Naive thymus-derived CD4-positive, alpha-beta T cell (primary cell): ENCODE measurements around the gene FHOD1. TPM values are rescaled to one million over a fixed set of nuclear protein-coding genes. Genes with fewer than 3 reads are reported as not detected.

Source experiments
- ATAC-seq: fragments of 150-1000 bp; cut with Tn5 transposase; 2 replicates; pipeline ENCODE4 v1.10.0; 2021; ENCODE audit warnings: mild to moderate bottlenecking, moderate library complexity
- CTCF ChIA-PET: fragments of 350-600 bp; sonication (Branson Sonifier 250); formaldehyde crosslinking; loops from one replicate; lab custom pipeline; 2021; ENCODE audit warnings: antibody characterized with exemption; lab: Charles Lee
- POLR2A ChIA-PET: fragments of 350-600 bp; sonication (Branson Sonifier 250); formaldehyde crosslinking; loops from one replicate; lab custom pipeline; 2021; ENCODE audit warnings: antibody characterized with exemption, inconsistent platforms; lab: Charles Lee
- DNase-seq, 9 donors: peaks; one replicate each; pipeline versions ENCODE4 v3.0.0 to v3.0.0-alpha.2; 2020 to 2022; ENCODE audit warnings: mixed read lengths in 1 of 9
- H3K27ac ChIP-seq: one replicate; pipeline ENCODE4 v1.7.0; 2013; ENCODE audit warnings: mild to moderate bottlenecking, low read depth, low read length, moderate library complexity
- H3K27me3 ChIP-seq, 2 donors: one replicate each; pipeline ENCODE4 v1.7.0; 2013; ENCODE audit warnings: low read length in 2 of 2, mild to moderate bottlenecking in 2 of 2, moderate library complexity in 2 of 2; ENCODE audit not compliant: control insufficient read depth in 2 of 2, insufficient read depth in 2 of 2
- H3K36me3 ChIP-seq, 3 experiments: 1 replicate in 2 of 3; 2 replicates in 1 of 3; pipeline ENCODE4 v1.7.0; 2013; ENCODE audit warnings: low read length in 3 of 3, mild to moderate bottlenecking in 3 of 3, moderate library complexity in 1 of 3; ENCODE audit not compliant: insufficient read depth in 3 of 3, control insufficient read depth in 2 of 3
- H3K4me1 ChIP-seq, 2 donors: one replicate each; pipeline ENCODE4 v1.7.0; 2013; ENCODE audit warnings: low read length in 2 of 2, mild to moderate bottlenecking in 2 of 2, moderate library complexity in 1 of 2; ENCODE audit not compliant: control insufficient read depth in 2 of 2, insufficient read depth in 2 of 2
- H3K4me3 ChIP-seq: 2 replicates; pipeline ENCODE4 v1.7.0; 2013; ENCODE audit warnings: mild to moderate bottlenecking, low read length
- H3K9me3 ChIP-seq, 3 experiments: 1 replicate in 2 of 3; 2 replicates in 1 of 3; pipeline ENCODE4 v1.7.0; 2013; ENCODE audit warnings: low read length in 3 of 3; ENCODE audit not compliant: control insufficient read depth in 2 of 3
- H3K27ac Mint-ChIP-seq, 9 donors: one replicate each; pipeline ENCODE4 v1.8.0; 2020 to 2022; ENCODE audit warnings: mixed read lengths in 9 of 9, mild to moderate bottlenecking in 8 of 9, moderate library complexity in 5 of 9, inconsistent platforms in 2 of 9
- H3K27me3 Mint-ChIP-seq, 5 donors: one replicate each; pipeline ENCODE4 v1.8.0; 2021 to 2022; ENCODE audit warnings: mixed read lengths in 5 of 5, mild to moderate bottlenecking in 1 of 5
- H3K36me3 Mint-ChIP-seq, 5 donors: one replicate each; pipeline ENCODE4 v1.8.0; 2020 to 2022; ENCODE audit warnings: mixed read lengths in 5 of 5, mild to moderate bottlenecking in 3 of 5, inconsistent platforms in 1 of 5
- H3K4me1 Mint-ChIP-seq, 7 donors: one replicate each; pipeline ENCODE4 v1.8.0; 2020 to 2022; ENCODE audit warnings: mixed read lengths in 7 of 7, mild to moderate bottlenecking in 3 of 7, inconsistent platforms in 1 of 7
- H3K4me3 Mint-ChIP-seq, 10 donors: one replicate each; pipeline ENCODE4 v1.8.0; 2020 to 2022; ENCODE audit warnings: mild to moderate bottlenecking in 10 of 10, mixed read lengths in 10 of 10, moderate library complexity in 6 of 10, inconsistent platforms in 2 of 10
- H3K9me3 Mint-ChIP-seq, 11 donors: one replicate each; pipeline ENCODE4 v1.8.0; 2020 to 2022; ENCODE audit warnings: mixed read lengths in 11 of 11, mild to moderate bottlenecking in 4 of 11, inconsistent platforms in 1 of 11, moderate library complexity in 1 of 11
- intact Hi-C, 2 donors: fragments of 100-400 bp; cut with micrococcal nuclease; formaldehyde crosslinking; loops; one replicate each; pipeline ENCODE4 v1.15.1; 2023
- polyA plus RNA-seq, 2 donors: library from polyadenylated mRNA; unstranded; fragments of 300-500 nt; fragmentation: Illumina TruSeq; gene quantifications; one replicate each; pipeline ENCODE4 v1.2.3, GENCODE V29; 2021
- total RNA-seq, 6 experiments: library from RNA in 5 of 6; stranded (reverse) in 5 of 6; gene quantifications; 1 replicate in 5 of 6; 2 replicates in 1 of 6; pipeline ENCODE4 v1.2.3 and lab custom pipeline; 2021 to 2026

Gene FHOD1
- total and polyA plus RNA-seq, 7 experiments from 2014 or later: 3.6 to 81.7 (median 32.6) TPM

DNA sequence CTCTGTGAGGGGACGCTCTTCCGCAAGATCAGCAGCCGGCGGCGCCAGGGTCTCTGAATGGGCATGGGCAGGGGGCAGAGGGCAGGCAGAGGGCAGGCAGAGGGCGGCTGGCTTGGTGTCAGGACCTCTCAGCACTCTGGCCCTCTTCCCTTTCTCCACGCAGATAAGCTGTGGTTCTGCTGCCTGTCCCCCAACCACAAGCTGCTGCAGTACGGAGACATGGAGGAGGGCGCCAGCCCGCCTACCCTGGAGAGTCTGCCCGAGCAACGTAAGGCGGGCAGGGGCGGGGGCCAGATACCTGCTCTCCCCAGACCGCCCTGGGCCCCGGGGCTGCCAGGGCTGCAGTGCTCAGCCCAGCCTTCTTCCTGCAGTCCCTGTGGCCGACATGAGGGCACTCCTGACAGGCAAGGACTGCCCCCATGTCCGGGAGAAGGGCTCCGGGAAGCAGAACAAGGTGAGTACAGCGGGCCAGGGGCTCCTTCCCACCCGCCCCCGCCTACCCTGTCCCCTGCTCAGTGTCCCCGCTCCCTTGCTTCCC lies 44.3 kb downstream of the FHOD1 start:
- Histone ChIP-seq H3K9me3 (no peaks in the 10 kb centered on the region), H3K27ac (no peak overlapping the region), H3K27me3 (no peaks in the 10 kb centered on the region), H3K36me3 (peaks cover 0 to 54% (median 3%) of the 10 kb centered on the region in 3 experiments), H3K4me1 (no peaks in the 10 kb centered on the region), H3K4me3 (no peak overlapping the region)
- intact Hi-C loops: no loop called here
- Mint-ChIP-seq H3K4me1 (peaks cover 0 to 5% (median 0%) of the 10 kb centered on the region in 7 donors), H3K9me3 (no peaks in the 10 kb centered on the region), H3K4me3 (no peak overlapping the region), H3K36me3 (peaks cover 0 to 3% (median 0%) of the 10 kb centered on the region in 5 donors), H3K27me3 (no peaks in the 10 kb centered on the region), H3K27ac (no peak overlapping the region)
- ChIA-PET CTCF (no interaction called here), POLR2A (interaction anchor here (1.1 kb wide), 1 partner anchor 10 kb away, joined by 3 read pairs; no protein-coding TSS in a partner anchor)
- DNase-seq: no peak
- no peak for ATAC-seq

- POLR2A ChIA-PET: interaction anchor here (1.1 kb wide), 1 partner anchor 9 kb away, joined by 3 read pairs; no protein-coding TSS in a partner anchor
- CTCF ChIA-PET: no interaction called here
Observed at GRCh38 chr16:67202426-67202825, 44.9 kb downstream of the FHOD1 start.

DNA sequence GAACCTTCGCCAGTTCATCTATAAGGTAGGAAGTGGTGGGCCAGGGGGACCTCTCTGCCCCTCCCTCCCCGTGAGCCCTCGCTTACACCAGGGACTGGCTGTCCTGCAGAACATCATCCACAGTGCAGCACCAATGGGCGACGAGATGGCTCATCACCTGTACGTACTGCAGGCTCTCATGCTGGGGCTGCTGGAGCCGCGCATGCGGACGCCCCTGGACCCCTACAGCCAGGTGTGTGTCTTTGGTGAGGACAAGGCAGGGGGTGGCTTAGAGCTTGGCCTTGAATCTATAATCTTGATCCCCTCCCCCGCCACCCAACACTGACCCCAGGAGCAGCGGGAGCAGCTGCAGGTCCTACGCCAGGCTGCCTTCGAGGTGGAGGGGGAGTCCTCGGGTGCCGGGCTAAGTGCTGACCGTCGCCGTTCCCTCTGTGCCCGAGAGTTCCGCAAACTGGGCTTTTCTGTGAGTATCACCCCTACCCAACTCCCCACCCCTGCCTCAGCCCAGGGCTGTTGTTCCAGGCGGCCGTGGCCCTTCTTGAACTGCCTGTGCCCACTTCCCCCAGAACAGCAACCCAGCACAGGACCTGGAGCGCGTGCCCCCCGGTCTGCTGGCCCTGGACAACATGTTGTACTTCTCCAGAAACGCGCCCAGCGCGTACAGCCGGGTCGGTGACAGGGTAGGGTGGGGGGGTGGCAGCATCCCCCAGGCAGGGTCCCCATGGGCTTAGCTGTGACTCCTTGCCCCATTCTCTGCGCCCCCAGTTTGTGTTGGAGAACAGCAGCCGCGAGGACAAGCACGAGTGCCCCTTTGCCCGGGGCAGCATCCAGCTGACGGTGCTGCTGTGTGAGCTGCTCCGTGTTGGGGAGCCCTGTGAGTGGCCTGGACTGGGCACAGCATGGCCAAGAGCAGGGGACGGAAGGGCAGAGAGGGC lies 45.6 kb downstream of the FHOD1 start:
- CTCF ChIA-PET: no interaction called here

More at GRCh38 chr16:67202426-67202825, 44.9 kb downstream of the FHOD1 start:
- intact Hi-C loops: no loop called here
- peaks cover 0 to 8% (median 0%) of the 10 kb centered on the region in 7 donors for H3K4me1 Mint-ChIP-seq
- peaks cover 0 to 3% (median 0%) of the 10 kb centered on the region in 5 donors for H3K36me3 Mint-ChIP-seq
- H3K4me1 ChIP-seq: no peaks in the 10 kb centered on the region
- DNase-seq: no peak
- H3K4me3 ChIP-seq: no peak overlapping the region
- H3K4me3 Mint-ChIP-seq: no peak overlapping the region
- H3K27ac Mint-ChIP-seq: no peak overlapping the region
- H3K36me3 ChIP-seq: peaks cover 0 to 60% (median 5%) of the 10 kb centered on the region in 3 experiments
- no peak overlapping the region for H3K27ac ChIP-seq
- no peaks in the 10 kb centered on the region for H3K27me3 ChIP-seq
- H3K9me3 ChIP-seq: no peaks in the 10 kb centered on the region
- H3K9me3 Mint-ChIP-seq: no peaks in the 10 kb centered on the region
- no peak for ATAC-seq
- no peaks in the 10 kb centered on the region for H3K27me3 Mint-ChIP-seq

DNA sequence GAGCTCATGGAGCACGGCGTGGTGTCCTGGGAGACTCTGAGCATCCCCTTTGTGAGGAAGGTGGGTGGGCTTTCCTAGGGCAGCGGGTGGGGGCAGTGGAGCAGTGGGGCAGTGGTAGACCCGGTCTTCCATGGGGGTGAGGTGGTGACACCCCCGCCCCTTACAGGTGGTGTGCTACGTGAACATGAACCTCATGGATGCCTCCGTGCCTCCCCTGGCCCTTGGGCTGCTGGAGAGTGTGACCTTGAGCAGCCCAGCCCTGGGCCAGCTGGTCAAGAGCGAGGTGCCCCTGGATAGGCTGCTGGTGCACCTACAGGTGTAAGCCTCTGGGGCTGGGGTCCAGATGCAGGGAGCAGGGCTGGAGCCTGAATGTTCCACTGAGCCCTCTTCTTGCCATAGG lies 46.8 kb downstream of the FHOD1 start:
- Histone ChIP-seq H3K4me3 (no peak overlapping the region), H3K27ac (no peak overlapping the region), H3K9me3 (no peaks in the 10 kb centered on the region), H3K36me3 (peaks cover 0 to 80% (median 16%) of the 10 kb centered on the region in 3 experiments), H3K27me3 (no peaks in the 10 kb centered on the region), H3K4me1 (no peaks in the 10 kb centered on the region)
- no peak overlapping the region for H3K27ac Mint-ChIP-seq
- no peak for DNase-seq
- H3K9me3 Mint-ChIP-seq: no peaks in the 10 kb centered on the region
- H3K4me1 Mint-ChIP-seq: peaks cover 14 to 24% (median 15%) of the 10 kb centered on the region in 7 donors
- CTCF ChIA-PET: no interaction called here
- POLR2A ChIA-PET: no interaction called here
- no peak overlapping the region for H3K4me3 Mint-ChIP-seq
- intact Hi-C loops: no loop called here
- H3K36me3 Mint-ChIP-seq: peaks cover 5 to 17% (median 10%) of the 10 kb centered on the region in 5 donors
- ATAC-seq: no peak
- no peaks in the 10 kb centered on the region for H3K27me3 Mint-ChIP-seq

More for the DNA sequence above, 45.6 kb downstream of the FHOD1 start:
- Histone ChIP-seq H3K4me3 (no peak overlapping the region), H3K9me3 (no peaks in the 10 kb centered on the region), H3K36me3 (peaks cover 0 to 68% (median 13%) of the 10 kb centered on the region in 3 experiments), H3K27ac (no peak overlapping the region), H3K27me3 (no peaks in the 10 kb centered on the region), H3K4me1 (no peaks in the 10 kb centered on the region)
- peaks cover 0 to 7% (median 3%) of the 10 kb centered on the region in 5 donors for H3K36me3 Mint-ChIP-seq
- intact Hi-C loops: no loop called here
- H3K4me1 Mint-ChIP-seq: peaks cover 2 to 12% (median 4%) of the 10 kb centered on the region in 7 donors
- no peak overlapping the region for H3K27ac Mint-ChIP-seq
- POLR2A ChIA-PET: interaction anchor here (1.1 kb wide), 1 partner anchor 8 kb away, joined by 3 read pairs; no protein-coding TSS in a partner anchor
- H3K27me3 Mint-ChIP-seq: no peaks in the 10 kb centered on the region
- ATAC-seq (no peak), DNase-seq (no peak)
- H3K9me3 Mint-ChIP-seq: no peaks in the 10 kb centered on the region
- H3K4me3 Mint-ChIP-seq: no peak overlapping the region

DNA sequence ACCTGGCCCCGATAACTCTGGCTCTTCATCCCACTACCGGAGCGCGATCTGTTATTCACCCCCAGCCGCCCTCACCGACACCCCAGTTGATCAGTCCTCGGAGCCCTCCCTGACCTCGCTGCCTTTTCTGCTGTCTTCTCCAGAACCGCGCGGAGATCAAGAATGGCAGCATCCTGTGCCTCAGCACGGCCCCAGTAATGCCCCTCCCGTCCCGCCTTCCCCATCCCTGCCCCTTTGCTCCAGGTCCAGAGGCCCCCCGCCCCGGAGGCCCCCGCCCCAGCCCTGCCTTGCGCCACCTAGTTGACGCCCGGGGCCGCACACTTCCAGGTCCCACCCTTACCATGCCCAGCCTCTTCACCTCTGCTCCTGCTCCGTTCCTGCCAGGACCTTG lies 47.5 kb downstream of the FHOD1 start:
- H3K4me3 ChIP-seq: no peak overlapping the region
- ATAC-seq: no peak
- H3K9me3 ChIP-seq: no peaks in the 10 kb centered on the region
- Mint-ChIP-seq H3K27ac (peak overlapping the region in 2 of 9 donors; percentile 62 to 69), H3K4me3 (peak overlapping the region in 1 of 10 donors; percentile 32), H3K27me3 (no peaks in the 10 kb centered on the region), H3K4me1 (peaks cover 15 to 26% (median 17%) of the 10 kb centered on the region in 7 donors), H3K9me3 (no peaks in the 10 kb centered on the region), H3K36me3 (peaks cover 5 to 19% (median 10%) of the 10 kb centered on the region in 5 donors)
- ChIA-PET CTCF (no interaction called here), POLR2A (no interaction called here)
- intact Hi-C loops: no loop called here
- DNase-seq: no peak
- no peaks in the 10 kb centered on the region for H3K27me3 ChIP-seq
- peaks cover 1 to 87% (median 17%) of the 10 kb centered on the region in 3 experiments for H3K36me3 ChIP-seq
- H3K4me1 ChIP-seq: no peaks in the 10 kb centered on the region
- H3K27ac ChIP-seq: no peak overlapping the region

DNA sequence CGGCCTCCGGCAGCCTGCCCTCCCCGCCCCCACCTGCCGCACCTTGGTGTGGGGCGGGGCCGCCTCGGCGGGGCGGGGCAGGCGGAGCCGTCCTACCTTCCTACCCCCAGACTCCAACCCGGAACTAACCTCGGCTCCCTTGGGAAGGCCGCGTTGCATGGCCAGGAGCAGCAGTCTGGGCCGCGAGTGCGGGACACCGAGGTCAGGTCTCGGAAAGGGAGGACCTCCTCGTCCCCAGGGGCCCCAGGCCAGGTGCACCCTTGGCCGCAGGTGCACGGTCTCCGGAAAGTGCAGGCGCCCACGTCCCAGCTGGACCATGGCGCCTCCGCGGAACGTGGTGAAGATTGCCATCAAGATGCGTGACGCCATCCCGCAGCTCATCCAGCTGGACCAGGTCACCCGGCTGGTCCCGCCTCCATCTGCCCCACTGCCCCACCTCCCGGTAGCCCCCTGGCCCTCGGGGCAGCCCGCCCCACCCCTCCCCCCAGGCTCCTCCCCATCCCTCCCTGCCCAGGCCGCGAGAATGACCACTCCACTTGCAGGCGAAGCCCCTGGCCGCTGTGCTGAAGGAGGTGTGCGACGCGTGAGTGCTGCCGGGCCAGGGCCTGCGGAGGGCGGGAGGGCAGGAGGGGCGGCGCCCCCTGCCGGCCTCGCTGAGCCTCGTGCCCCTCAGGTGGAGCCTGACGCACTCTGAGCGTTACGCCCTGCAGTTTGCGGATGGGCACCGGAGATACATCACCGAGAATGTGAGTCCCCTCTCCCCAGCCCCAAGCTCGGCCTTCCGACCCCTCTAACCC lies 48.1 kb downstream of the FHOD1 start, which contains the start of gene ELMO3:
Gene ELMO3 (plus strand): TSS at position 121 of the 797 bp plus-strand sequence. CDS start 196 bp downstream, at position 317.
- Mint-ChIP-seq H3K27ac (peak within 1 kb of the TSS in 3 of 9 donors; percentile 12 to 37 (median 12)), H3K27me3 (no peaks in the 10 kb centered on the region), H3K36me3 (peaks cover 5 to 19% (median 10%) of the 10 kb centered on the region in 5 donors), H3K9me3 (no peaks in the 10 kb centered on the region), H3K4me1 (peaks cover 15 to 27% (median 18%) of the 10 kb centered on the region in 7 donors), H3K4me3 (peak within 1 kb of the TSS in 2 of 10 donors; percentile 32 to 58)
- ChIA-PET CTCF (interaction anchor here (1.0 to 1.3 kb wide), 2 partner anchors 14 to 24 kb away, joined by 3 to 4 read pairs; no protein-coding TSS in a partner anchor), POLR2A (interaction anchor here (1.3 kb wide), 1 partner anchor 28 kb away, joined by 5 read pairs; the partner anchor contains the start of gene TMEM208)
- intact Hi-C loops: no loop called here
- Histone ChIP-seq H3K9me3 (no peaks in the 10 kb centered on the region), H3K4me1 (peaks cover 0 to 1% of the 10 kb centered on the region in 2 donors), H3K4me3 (no peak within 1 kb of the TSS), H3K36me3 (peaks cover 7 to 89% (median 23%) of the 10 kb centered on the region in 3 experiments), H3K27ac (no peak within 1 kb of the TSS), H3K27me3 (no peaks in the 10 kb centered on the region)
- ATAC-seq (peak; percentile 14), DNase-seq (no peak)
